DOHH2 (cell line): ENCODE measurements around the gene GFPT2.

Experiments
- H3F3A ChIP-seq: fragments of 200-600 bp; sonication (generic), shearing (Covaris generic); 2 replicates; pipeline ENCODE4 v1.6.0; 2016; ENCODE audit warnings: antibody characterized with exemption, mild to moderate bottlenecking; ENCODE audit not compliant: control insufficient read depth, insufficient read depth
- H3K27ac ChIP-seq: fragments of 200-600 bp; sonication (generic); 2 replicates; pipeline ENCODE4 v1.5.1; 2014; ENCODE audit warnings: low read depth, mild to moderate bottlenecking, low read length, moderate library complexity
- H3K27me3 ChIP-seq: fragments of 200-600 bp; sonication (generic); 2 replicates; pipeline ENCODE4 v1.6.1; 2014; ENCODE audit warnings: mild to moderate bottlenecking, low read length, mixed read lengths; ENCODE audit not compliant: control insufficient read depth
- H3K36me3 ChIP-seq: fragments of 200-600 bp; sonication (generic); 2 replicates; pipeline ENCODE4 v1.6.1; 2014; ENCODE audit warnings: mild to moderate bottlenecking, low read length, moderate library complexity, mixed read lengths; ENCODE audit not compliant: control insufficient read depth
- H3K4me1 ChIP-seq: fragments of 200-600 bp; sonication (generic); 2 replicates; pipeline ENCODE4 v1.6.1; 2014; ENCODE audit warnings: mild to moderate bottlenecking, low read length, mixed read lengths; ENCODE audit not compliant: control insufficient read depth
- H3K4me2 ChIP-seq: fragments of 200-600 bp; sonication (generic); 2 replicates; pipeline ENCODE4 v1.6.0; 2014; ENCODE audit warnings: mild to moderate bottlenecking, low read length, moderate library complexity
- H3K4me3 ChIP-seq: fragments of 200-600 bp; sonication (generic); 2 replicates; pipeline ENCODE4 v1.5.1; 2014; ENCODE audit warnings: mild to moderate bottlenecking, low read length, mixed read lengths
- H3K79me2 ChIP-seq: fragments of 200-600 bp; sonication (generic); 2 replicates; pipeline ENCODE4 v1.6.1; 2014; ENCODE audit warnings: mild to moderate bottlenecking, low read length, mixed read lengths; ENCODE audit not compliant: control insufficient read depth
- H3K9me2 ChIP-seq: fragments of 200-600 bp; sonication (generic); replicated peaks from 2 replicates; pipeline ENCODE4 v1.6.1; 2014; ENCODE audit warnings: mild to moderate bottlenecking, low read length, mixed read lengths; ENCODE audit not compliant: control insufficient read depth
- H3K9me3 ChIP-seq: fragments of 200-600 bp; sonication (generic); 2 replicates; pipeline ENCODE4 v1.6.1; 2014; ENCODE audit warnings: antibody characterized with exemption, low read length, mixed read lengths; ENCODE audit not compliant: control insufficient read depth, insufficient read depth
- H4K20me1 ChIP-seq: fragments of 200-600 bp; sonication (generic); 2 replicates; pipeline ENCODE4 v1.6.0; 2014; ENCODE audit warnings: low read depth, mild to moderate bottlenecking, antibody characterized with exemption, low read length, moderate library complexity; ENCODE audit not compliant: control insufficient read depth, insufficient read depth
- CTCF ChIP-seq: fragments of 200-600 bp; sonication (generic); IDR thresholded peaks from one replicate; pipeline ENCODE4 v1.5.1; 2014; ENCODE audit warnings: antibody characterized with exemption, mild to moderate bottlenecking, low read depth, low read length; ENCODE audit not compliant: poor library complexity, severe bottlenecking
- EZH2phosphoT487 ChIP-seq: fragments of 200-600 bp; sonication (generic); IDR thresholded peaks from 2 replicates; pipeline ENCODE4 v1.6.1; 2017; ENCODE audit warnings: borderline replicate concordance, mild to moderate bottlenecking, antibody characterized with exemption, low read length, moderate library complexity, mixed read lengths

Gene GFPT2

GRCh38 chr5:180339583-180340183 is 13.5 kb downstream of the GFPT2 start:
- no peak overlapping the region for H3K27ac ChIP-seq

GRCh38 chr5:180338001-180338707 is 15.0 kb downstream of the GFPT2 start:
- Histone ChIP-seq H3K4me2 (no peak overlapping the region), H3K9me3 (no peaks in the 10 kb centered on the region), H3K79me2 (no peaks in the 10 kb centered on the region), H3K36me3 (no peaks in the 10 kb centered on the region), H3K27ac (no peak overlapping the region), H3K9me2 (no peaks in the 10 kb centered on the region), H3K4me1 (no peaks in the 10 kb centered on the region), H3K27me3 (no peaks in the 10 kb centered on the region), H3K4me3 (no peak overlapping the region), H4K20me1 (no peaks in the 10 kb centered on the region), H3F3A (no peaks in the 10 kb centered on the region)
- no peak for TF ChIP-seq EZH2phosphoT487
- TF ChIP-seq CTCF, result no peak

More at GRCh38 chr5:180339583-180340183, 13.5 kb downstream of the GFPT2 start:
- no peaks in the 10 kb centered on the region for H3K79me2 ChIP-seq
- no peaks in the 10 kb centered on the region for H3K27me3 ChIP-seq
- TF ChIP-seq CTCF, result no peak
- no peak for TF ChIP-seq EZH2phosphoT487
- no peaks in the 10 kb centered on the region for H3K9me2 ChIP-seq
- H3K4me1 ChIP-seq, result no peaks in the 10 kb centered on the region
- H3F3A ChIP-seq, result no peaks in the 10 kb centered on the region
- H4K20me1 ChIP-seq, result no peaks in the 10 kb centered on the region
- no peak overlapping the region for H3K4me2 ChIP-seq
- no peaks in the 10 kb centered on the region for H3K36me3 ChIP-seq
- no peak overlapping the region for H3K4me3 ChIP-seq
- H3K9me3 ChIP-seq, result no peaks in the 10 kb centered on the region

- H3K4me2 ChIP-seq, result no peak overlapping the region
- no peak overlapping the region for H3K27ac ChIP-seq
- H4K20me1 ChIP-seq, result no peaks in the 10 kb centered on the region
- H3K9me3 ChIP-seq, result no peaks in the 10 kb centered on the region
- no peaks in the 10 kb centered on the region for H3K9me2 ChIP-seq
- no peak for TF ChIP-seq EZH2phosphoT487
- TF ChIP-seq CTCF, result no peak
- no peak overlapping the region for H3K4me3 ChIP-seq
- H3K36me3 ChIP-seq, result no peaks in the 10 kb centered on the region
- no peaks in the 10 kb centered on the region for H3K27me3 ChIP-seq
- H3F3A ChIP-seq, result no peaks in the 10 kb centered on the region
- H3K4me1 ChIP-seq, result no peaks in the 10 kb centered on the region
- no peaks in the 10 kb centered on the region for H3K79me2 ChIP-seq
Measured at GRCh38 chr5:180336234-180337020, 16.7 kb downstream of the GFPT2 start.
